NCI-H526 treated with DMSO at 0.1 percent for 48 hours (cell line): ENCODE data around the gene LIME1.

Experiments
- DNase-seq: peaks from one replicate; lab custom pipeline; 2025; lab: John Stamatoyannopoulos, UW

Gene LIME1

GRCh38 chr20:63750807-63751470 is 14.5 kb downstream of the LIME1 start:
- DNase-seq = no peak

GRCh38 chr20:63751471-63752271 is 15.2 kb downstream of the LIME1 start:
- DNase-seq = peak; percentile 27

- DNase-seq = no peak
Measured at GRCh38 chr20:63752411-63753101, 16.1 kb downstream of the LIME1 start.

GRCh38 chr20:63753381-63753780 is 16.9 kb downstream of the LIME1 start:
- no peak for DNase-seq

- DNase-seq = no peak
Measured at GRCh38 chr20:63754008-63754407, 17.5 kb downstream of the LIME1 start.

- no peak for DNase-seq
Measured at GRCh38 chr20:63755933-63756647, 19.6 kb downstream of the LIME1 start.

- no peak for DNase-seq
Measured at GRCh38 chr20:63756648-63756991, 20.2 kb downstream of the LIME1 start.

GRCh38 chr20:63758152-63758551 is 21.7 kb downstream of the LIME1 start:
- DNase-seq = no peak

- DNase-seq = no peak
Measured at GRCh38 chr20:63759377-63759901, 23.0 kb downstream of the LIME1 start.

GRCh38 chr20:63765082-63765873 is 28.8 kb downstream of the LIME1 start:
- no peak for DNase-seq

GRCh38 chr20:63765902-63766301 is 29.4 kb downstream of the LIME1 start:
- DNase-seq = no peak

GRCh38 chr20:63766695-63767426 is 30.4 kb downstream of the LIME1 start:
- no peak for DNase-seq

- no peak for DNase-seq
Measured at GRCh38 chr20:63767456-63767855, 31.0 kb downstream of the LIME1 start.

GRCh38 chr20:63767886-63768285 is 31.4 kb downstream of the LIME1 start:
- no peak for DNase-seq

- DNase-seq = no peak
Measured at GRCh38 chr20:63768591-63769515, 32.4 kb downstream of the LIME1 start.

GRCh38 chr20:63769891-63770474 is 33.5 kb downstream of the LIME1 start:
- no peak for DNase-seq

GRCh38 chr20:63771046-63771707 is 34.7 kb downstream of the LIME1 start:
- DNase-seq = no peak

- no peak for DNase-seq
Measured at GRCh38 chr20:63772781-63773518, 36.5 kb downstream of the LIME1 start.
